Measurements from ENCODE around the gene TBC1D10A.

Gene TBC1D10A

GRCh38 chr22:30245181-30245984 lies 81.4 kb downstream of the TBC1D10A start:
- no peak for DNase-seq (ENCODE audit: insufficient read length)
- no peak for FAIRE-seq
- TF ChIP-seq TAF1 (IDR thresholded peaks at IDR 0.05; ENCODE audit: borderline replicate concordance, low read depth, low read length) = no peak
- no peak for TF ChIP-seq POLR2AphosphoS5 (IDR thresholded peaks at IDR 0.05; ENCODE audit: low read depth, low read length)
- TF ChIP-seq POLR2A (IDR thresholded peaks at IDR 0.05; ENCODE audit: low read depth, low read length) = no peak

- no peak for TF ChIP-seq TAF1 (IDR thresholded peaks at IDR 0.05; ENCODE audit: borderline replicate concordance, low read depth, low read length)
- TF ChIP-seq POLR2A (IDR thresholded peaks at IDR 0.05; ENCODE audit: low read depth, low read length) = no peak
- no peak for TF ChIP-seq POLR2AphosphoS5 (IDR thresholded peaks at IDR 0.05; ENCODE audit: low read depth, low read length)
- no peak for FAIRE-seq
- no peak for DNase-seq (ENCODE audit: insufficient read length)
These were observed 82.1 kb downstream of the TBC1D10A start for GRCh38 chr22:30244641-30245040.

GRCh38 chr22:30244066-30244465 lies 82.7 kb downstream of the TBC1D10A start:
- TF ChIP-seq TAF1 (IDR thresholded peaks at IDR 0.05; ENCODE audit: borderline replicate concordance, low read depth, low read length) = no peak
- no peak for TF ChIP-seq POLR2AphosphoS5 (IDR thresholded peaks at IDR 0.05; ENCODE audit: low read depth, low read length)
- TF ChIP-seq POLR2A (IDR thresholded peaks at IDR 0.05; ENCODE audit: low read depth, low read length) = no peak
- DNase-seq (ENCODE audit: insufficient read length) = no peak
- FAIRE-seq = no peak

- FAIRE-seq (no peak), DNase-seq (ENCODE audit: insufficient read length) (no peak)
These were observed 83.1 kb downstream of the TBC1D10A start for GRCh38 chr22:30243661-30244060.

More at GRCh38 chr22:30243661-30244060, 83.1 kb downstream of the TBC1D10A start:
- TF ChIP-seq POLR2A (IDR thresholded peaks at IDR 0.05; ENCODE audit: low read depth, low read length) (no peak), POLR2AphosphoS5 (IDR thresholded peaks at IDR 0.05; ENCODE audit: low read depth, low read length) (no peak), TAF1 (IDR thresholded peaks at IDR 0.05; ENCODE audit: borderline replicate concordance, low read depth, low read length) (no peak)

Measured in GM12892 (cell line).